GM12874 (cell line): Measurements from ENCODE around the gene KMO.

Experiments
- TF ChIP-seq, protein P1 (sequence below): IDR thresholded peaks from 2 replicates; pipeline ENCODE4 v1.5.1; 2011; ENCODE audit warnings: low read depth, mild to moderate bottlenecking, control low read depth, low read length, moderate library complexity; ENCODE audit not compliant: insufficient read depth

Gene KMO

DNA sequence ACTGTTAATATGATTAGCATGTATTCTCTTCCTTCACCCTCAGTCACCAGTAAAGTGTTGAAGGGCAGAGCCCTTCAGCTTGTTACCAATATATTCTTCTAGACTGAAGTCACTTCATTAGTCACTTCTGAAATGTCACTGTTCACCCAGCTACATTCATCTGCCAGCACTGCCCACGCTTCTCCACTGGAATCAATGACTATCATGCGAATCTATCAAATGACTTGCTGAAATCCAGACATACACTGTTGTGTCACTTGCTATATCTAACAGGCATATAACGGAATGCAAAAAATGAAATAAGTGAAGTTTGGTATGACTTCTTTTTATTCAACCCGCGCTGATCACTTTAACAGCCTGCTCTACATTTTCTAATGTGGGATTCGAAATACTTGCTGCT, 28.7 kb upstream of the KMO start:
- TF ChIP-seq, protein P1, sequence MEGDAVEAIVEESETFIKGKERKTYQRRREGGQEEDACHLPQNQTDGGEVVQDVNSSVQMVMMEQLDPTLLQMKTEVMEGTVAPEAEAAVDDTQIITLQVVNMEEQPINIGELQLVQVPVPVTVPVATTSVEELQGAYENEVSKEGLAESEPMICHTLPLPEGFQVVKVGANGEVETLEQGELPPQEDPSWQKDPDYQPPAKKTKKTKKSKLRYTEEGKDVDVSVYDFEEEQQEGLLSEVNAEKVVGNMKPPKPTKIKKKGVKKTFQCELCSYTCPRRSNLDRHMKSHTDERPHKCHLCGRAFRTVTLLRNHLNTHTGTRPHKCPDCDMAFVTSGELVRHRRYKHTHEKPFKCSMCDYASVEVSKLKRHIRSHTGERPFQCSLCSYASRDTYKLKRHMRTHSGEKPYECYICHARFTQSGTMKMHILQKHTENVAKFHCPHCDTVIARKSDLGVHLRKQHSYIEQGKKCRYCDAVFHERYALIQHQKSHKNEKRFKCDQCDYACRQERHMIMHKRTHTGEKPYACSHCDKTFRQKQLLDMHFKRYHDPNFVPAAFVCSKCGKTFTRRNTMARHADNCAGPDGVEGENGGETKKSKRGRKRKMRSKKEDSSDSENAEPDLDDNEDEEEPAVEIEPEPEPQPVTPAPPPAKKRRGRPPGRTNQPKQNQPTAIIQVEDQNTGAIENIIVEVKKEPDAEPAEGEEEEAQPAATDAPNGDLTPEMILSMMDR: no peak

DNA sequence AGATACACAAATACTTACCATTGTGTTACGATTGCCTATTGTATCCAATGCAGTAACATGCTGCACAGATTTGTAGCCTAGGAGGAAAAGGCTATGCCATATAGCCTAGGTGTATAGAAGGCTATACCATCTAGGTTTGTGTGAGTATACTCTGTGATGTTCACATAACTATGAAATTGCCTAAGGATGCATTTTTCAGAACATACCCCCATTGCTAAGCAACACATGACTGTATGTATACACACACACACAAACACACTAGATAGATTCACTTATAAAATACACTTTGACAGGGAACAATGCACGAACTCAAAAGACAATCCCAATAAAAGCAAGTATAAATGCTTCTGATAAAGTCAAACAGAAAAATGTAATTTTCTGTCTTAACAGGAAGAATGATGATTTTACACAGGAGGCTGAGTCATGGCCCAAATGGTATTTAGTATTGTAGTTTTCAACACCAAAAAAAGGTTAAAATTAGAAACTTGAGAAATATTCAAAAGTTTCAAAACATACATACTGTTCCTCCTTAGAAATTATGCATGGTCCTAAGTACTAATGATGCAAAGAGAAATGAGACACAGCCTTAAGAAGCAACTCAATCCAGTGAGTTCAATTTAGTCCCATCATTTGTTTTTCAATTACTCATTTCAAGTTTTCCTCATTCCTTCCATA, 24.9 kb upstream of the KMO start:
- TF ChIP-seq, protein P1: no peak

DNA sequence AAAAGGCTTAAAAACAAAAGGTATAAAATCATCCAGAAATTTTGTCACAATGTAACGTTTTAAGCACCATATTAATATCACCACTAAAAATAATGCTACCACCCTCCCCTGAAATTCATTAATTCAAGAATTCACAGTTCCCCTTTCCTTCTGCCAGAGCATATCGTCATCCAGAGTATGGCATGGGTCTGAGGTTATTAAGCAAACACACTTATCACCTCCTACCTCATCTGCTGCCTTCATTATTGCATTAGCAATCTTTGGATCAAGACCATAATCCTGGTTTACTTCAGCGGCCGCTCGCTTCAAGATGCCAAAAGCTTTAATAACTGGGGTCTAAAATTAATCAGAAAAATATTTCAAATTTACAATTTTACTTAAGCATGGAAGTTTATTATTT, 18.8 kb upstream of the KMO start:
- TF ChIP-seq, protein P1: no peak

DNA sequence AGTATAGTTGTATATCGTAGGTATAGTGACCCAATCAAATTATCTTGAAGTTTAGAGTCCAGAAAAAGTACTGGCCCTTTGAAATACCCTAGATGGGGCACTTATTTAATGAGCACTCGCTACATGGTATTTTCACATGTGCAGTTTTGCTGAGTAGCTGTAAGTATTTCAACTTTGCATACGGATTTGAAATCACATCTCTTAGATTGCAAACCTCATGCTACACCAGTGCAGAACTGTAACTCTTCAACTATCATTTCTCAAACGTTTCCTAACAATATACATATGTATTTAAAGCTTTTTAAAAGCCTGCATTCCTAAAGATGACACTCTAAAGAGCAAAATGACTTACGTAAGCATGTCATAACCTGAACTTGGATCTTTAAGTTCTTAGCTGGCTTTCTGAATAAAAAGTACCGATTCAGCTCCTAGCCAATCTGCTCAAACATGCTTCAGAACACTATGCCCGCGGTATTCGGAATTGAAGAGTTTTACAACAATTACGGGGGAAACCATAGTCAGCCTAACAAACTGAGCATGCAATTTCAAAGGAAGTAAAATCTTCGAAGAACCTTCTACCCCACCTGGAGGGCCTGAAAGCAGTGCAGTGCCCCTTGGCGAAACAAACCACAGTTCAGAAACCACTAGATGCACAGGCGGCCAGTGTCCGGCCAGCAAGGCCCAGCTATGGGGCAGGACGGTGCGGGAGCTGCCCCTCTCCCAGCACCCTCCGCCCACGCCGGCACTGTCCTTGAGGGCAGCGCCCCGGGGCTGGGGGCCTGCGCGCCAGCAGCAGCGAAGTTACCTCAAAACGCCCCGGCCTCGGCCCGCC, 13.5 kb upstream of the KMO start:
- TF ChIP-seq, protein P1: no peak

DNA sequence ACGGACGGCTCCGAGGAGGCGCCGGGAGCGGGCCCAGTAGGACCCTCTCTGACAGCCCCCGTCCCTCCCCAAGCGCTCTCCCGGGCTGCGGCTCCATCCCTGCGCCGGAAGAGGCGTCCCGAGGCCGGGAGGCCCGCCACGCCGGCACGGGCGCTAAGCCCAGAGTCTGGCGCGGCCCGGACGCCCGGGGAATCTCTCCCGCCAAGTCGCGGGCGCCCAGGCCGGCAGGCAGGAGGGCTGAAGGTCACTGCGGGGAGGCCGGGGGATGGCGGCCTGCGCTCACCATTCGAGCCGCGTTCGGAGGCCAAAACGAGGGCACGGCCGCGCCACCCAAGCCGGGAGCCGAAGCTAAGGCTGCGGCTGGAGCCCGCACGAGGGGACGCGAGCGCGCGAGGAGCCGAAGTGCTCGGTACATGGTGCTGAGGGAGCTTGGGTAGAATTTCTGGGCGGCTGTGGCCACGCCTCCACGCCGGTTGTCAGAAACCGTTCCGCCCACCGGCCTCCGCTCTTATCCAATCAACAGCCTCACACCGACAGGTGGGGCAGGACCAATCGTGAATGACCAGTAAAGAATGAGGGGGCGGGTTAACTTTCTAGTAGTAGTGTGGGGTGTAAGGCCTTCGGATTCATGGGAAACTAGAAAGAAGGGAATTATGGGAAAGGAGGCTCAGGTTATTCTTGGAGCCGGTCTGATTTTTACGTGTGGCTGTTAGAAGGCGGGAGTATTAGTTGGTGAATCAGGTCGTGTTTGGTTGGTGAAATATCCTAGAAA, 12.7 kb upstream of the KMO start, which contains the start of gene FH:
TSS of gene FH (minus strand) at position 448 of the 772 bp plus-strand sequence. CDS start at position 415, 33 bp downstream.
- TF ChIP-seq, protein P1: no peak

DNA sequence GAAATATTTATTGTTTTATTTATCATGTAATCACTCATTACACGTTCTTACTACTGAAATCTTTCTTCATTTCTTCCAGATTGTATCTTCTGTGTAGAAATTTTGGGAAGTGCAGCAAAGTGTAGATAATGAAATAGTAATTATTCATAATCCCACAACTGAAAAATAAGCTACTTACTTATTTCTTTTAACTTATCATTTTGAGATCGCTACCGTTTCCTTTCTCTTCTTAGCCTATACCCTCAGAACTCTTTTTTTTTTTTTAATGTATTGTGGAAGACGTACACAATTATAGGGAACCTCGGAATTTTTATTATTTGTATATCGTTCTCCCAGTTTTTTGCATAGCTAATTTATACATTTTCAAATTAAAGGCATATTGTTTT, 12.1 kb upstream of the KMO start:
- TF ChIP-seq, protein P1: no peak

DNA sequence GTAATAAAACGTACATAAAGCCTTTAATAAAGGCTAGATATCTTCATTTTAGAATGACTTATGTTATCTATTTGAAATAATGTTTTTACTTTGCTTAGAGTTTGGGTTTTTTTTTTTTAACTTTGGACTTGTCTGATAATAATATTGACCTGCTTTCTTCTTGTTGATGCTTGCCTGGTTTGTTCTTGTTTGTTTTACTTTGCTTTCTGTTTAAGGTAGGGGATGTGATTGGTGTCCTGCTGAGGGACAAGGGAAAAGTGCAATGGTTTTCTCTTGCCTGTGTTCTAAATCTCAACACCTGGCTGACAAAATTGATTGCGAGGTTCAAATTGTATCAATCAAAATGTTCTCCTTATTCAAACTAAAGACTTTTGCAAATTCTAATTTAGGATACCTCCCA, 10.5 kb upstream of the KMO start:
- TF ChIP-seq, protein P1: no peak
